ENCODE measurements around the gene ARSB. TPM values are rescaled to one million over a fixed set of nuclear protein-coding genes. Genes with fewer than 3 reads are reported as not detected.
"Not testable (repeated sequence)": the region's sequence is repeated elsewhere in the genome, so short reads cannot be mapped to it uniquely, and the experiment has no call there.

Gene ARSB
- total RNA-seq, 4 donors from 2014 or later = 23.0 to 109 (median 52.6) TPM

GRCh38 chr5:78858364-78858763, 126.7 kb downstream of the ARSB start:
- TF ChIP-seq EP300 (IDR thresholded peaks at IDR 0.05) = no peak
- TF ChIP-seq, protein P1, sequence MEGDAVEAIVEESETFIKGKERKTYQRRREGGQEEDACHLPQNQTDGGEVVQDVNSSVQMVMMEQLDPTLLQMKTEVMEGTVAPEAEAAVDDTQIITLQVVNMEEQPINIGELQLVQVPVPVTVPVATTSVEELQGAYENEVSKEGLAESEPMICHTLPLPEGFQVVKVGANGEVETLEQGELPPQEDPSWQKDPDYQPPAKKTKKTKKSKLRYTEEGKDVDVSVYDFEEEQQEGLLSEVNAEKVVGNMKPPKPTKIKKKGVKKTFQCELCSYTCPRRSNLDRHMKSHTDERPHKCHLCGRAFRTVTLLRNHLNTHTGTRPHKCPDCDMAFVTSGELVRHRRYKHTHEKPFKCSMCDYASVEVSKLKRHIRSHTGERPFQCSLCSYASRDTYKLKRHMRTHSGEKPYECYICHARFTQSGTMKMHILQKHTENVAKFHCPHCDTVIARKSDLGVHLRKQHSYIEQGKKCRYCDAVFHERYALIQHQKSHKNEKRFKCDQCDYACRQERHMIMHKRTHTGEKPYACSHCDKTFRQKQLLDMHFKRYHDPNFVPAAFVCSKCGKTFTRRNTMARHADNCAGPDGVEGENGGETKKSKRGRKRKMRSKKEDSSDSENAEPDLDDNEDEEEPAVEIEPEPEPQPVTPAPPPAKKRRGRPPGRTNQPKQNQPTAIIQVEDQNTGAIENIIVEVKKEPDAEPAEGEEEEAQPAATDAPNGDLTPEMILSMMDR (IDR thresholded peaks at IDR 0.05) = no peak
- no peak for TF ChIP-seq POLR2A (IDR thresholded peaks at IDR 0.05)
- TF ChIP-seq POLR2AphosphoS5 (IDR thresholded peaks at IDR 0.05) = no peak
- ATAC-seq = no peak
- 56 to 70% methylated on average over 1 of the region's 1 CpG for WGBS, 2 donors (ENCODE audit: low coverage in 1 of 2)

GRCh38 chr5:78855026-78855425, 130.1 kb downstream of the ARSB start:
- H3K4me1 ChIP-seq = no peaks in the 10 kb centered on the region
- no peak overlapping the region for H3K27ac ChIP-seq
- H3K4me3 ChIP-seq = no peak overlapping the region
- TF ChIP-seq EP300 (IDR thresholded peaks at IDR 0.05) = no peak
- TF ChIP-seq, protein P1 (IDR thresholded peaks at IDR 0.05) = no peak
- TF ChIP-seq POLR2A (IDR thresholded peaks at IDR 0.05) = no peak
- no peak for TF ChIP-seq POLR2AphosphoS5 (IDR thresholded peaks at IDR 0.05)
- H3K27me3 ChIP-seq = no peaks in the 10 kb centered on the region
- no peaks in the 10 kb centered on the region for H3K9me3 ChIP-seq
- WGBS, 2 donors (ENCODE audit: low coverage in 1 of 2) = no CpG with 5 or more reads among the region's 2 CpGs
- no peak for ATAC-seq
- H3K36me3 ChIP-seq = peaks cover 0 to 13% of the 10 kb centered on the region in 2 donors

More at GRCh38 chr5:78858364-78858763, 126.7 kb downstream of the ARSB start:
- Histone ChIP-seq H3K4me3 (no peak overlapping the region), H3K27me3 (no peaks in the 10 kb centered on the region), H3K4me1 (no peaks in the 10 kb centered on the region), H3K9me3 (no peaks in the 10 kb centered on the region), H3K27ac (no peak overlapping the region), H3K36me3 (peaks cover 0 to 18% of the 10 kb centered on the region in 2 donors)

GRCh38 chr5:78851891-78852290, 133.2 kb downstream of the ARSB start:
- 100% methylated on average over 4 of the region's 4 CpGs for WGBS, 2 donors (ENCODE audit: low coverage in 1 of 2)
- not testable (repeated sequence) for H3K9me3 ChIP-seq, H3K4me3 ChIP-seq, H3K4me1 ChIP-seq, H3K27ac ChIP-seq, ATAC-seq, H3K36me3 ChIP-seq, H3K27me3 ChIP-seq

DNA sequence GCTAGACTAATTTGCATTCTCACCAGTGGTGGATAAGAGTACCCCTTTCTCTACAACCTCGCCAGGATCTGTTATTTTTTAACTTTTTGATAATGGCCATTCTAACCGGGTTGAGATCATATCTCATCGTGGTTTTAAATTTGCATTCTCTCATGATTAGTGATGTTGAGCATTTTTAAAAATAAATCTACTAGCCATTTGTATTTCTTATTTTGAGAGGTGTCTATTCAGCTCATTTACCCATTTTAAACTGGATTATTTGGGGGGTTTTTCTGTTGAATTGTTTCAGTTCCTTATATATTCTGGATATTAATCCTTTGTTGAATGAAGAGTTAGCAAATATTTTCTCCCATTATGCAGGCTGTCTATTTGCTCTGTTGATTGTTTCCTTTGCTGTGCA, 139.6 kb downstream of the ARSB start:
- Histone ChIP-seq H3K27me3 (no peaks in the 10 kb centered on the region), H3K4me3 (no peak overlapping the region), H3K27ac (no peak overlapping the region), H3K4me1 (no peaks in the 10 kb centered on the region), H3K9me3 (no peaks in the 10 kb centered on the region), H3K36me3 (no peaks in the 10 kb centered on the region)
- TF ChIP-seq EP300 (IDR thresholded peaks at IDR 0.05) (no peak), POLR2AphosphoS5 (IDR thresholded peaks at IDR 0.05) (no peak), POLR2A (IDR thresholded peaks at IDR 0.05) (no peak)
- TF ChIP-seq, protein P1 (IDR thresholded peaks at IDR 0.05) = no peak
- no peak for ATAC-seq
- WGBS, 2 donors (ENCODE audit: low coverage in 1 of 2) = 86 to 93% methylated on average over 3 of the region's 3 CpGs

DNA sequence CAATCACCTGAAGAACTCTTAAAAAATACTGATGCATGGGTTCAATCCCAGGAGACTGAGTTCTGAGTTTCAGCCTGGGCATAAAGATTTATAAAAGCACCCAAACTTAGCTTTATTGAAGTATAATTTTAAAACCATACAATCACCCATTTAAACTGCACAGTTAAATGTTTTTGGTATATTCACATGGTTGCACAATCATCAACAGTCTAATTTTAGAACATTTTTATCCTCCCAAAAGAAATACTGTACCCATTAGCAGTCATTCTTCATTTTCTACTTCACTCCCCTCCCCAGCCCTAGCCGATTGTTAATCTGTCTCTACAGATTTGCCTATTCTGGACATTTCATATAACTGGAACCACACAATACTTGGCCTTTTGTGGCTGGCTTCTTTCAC, 141.7 kb downstream of the ARSB start:
- ATAC-seq = no peak
- Histone ChIP-seq H3K9me3 (no peaks in the 10 kb centered on the region), H3K27me3 (no peaks in the 10 kb centered on the region), H3K36me3 (peaks cover 0 to 12% of the 10 kb centered on the region in 2 donors), H3K4me1 (no peaks in the 10 kb centered on the region), H3K4me3 (no peak overlapping the region), H3K27ac (no peak overlapping the region)
- WGBS, 2 donors (ENCODE audit: low coverage in 1 of 2) = 53 to 71% methylated on average over 1 of the region's 1 CpG
- TF ChIP-seq EP300 (IDR thresholded peaks at IDR 0.05) = no peak
- TF ChIP-seq, protein P1 (IDR thresholded peaks at IDR 0.05) = no peak
- TF ChIP-seq POLR2A (IDR thresholded peaks at IDR 0.05) = no peak
- TF ChIP-seq POLR2AphosphoS5 (IDR thresholded peaks at IDR 0.05) = no peak

Data from gastroesophageal sphincter (tissue), 4 donors.